Neural cell (in vitro differentiated cells): ENCODE results near the gene MAP3K20. TPM values are rescaled to one million over a fixed set of nuclear protein-coding genes. Genes with fewer than 3 reads are reported as not detected.

ENCODE experiments used
- H2AFZ ChIP-seq: fragments of 200-600, 300-800 bp; sonication (generic), shearing (Covaris generic); 2 replicates; pipeline ENCODE4 v1.6.0; 2014; ENCODE audit warnings: low read depth, mild to moderate bottlenecking, antibody characterized with exemption, low read length, moderate library complexity
- H3F3A ChIP-seq: fragments of 200-600 bp; shearing (Covaris generic); 2 replicates; pipeline ENCODE4 v1.6.1; 2016; ENCODE audit warnings: mild to moderate bottlenecking, moderate library complexity, mixed read lengths, antibody characterized with exemption, low read length; ENCODE audit not compliant: insufficient read depth, poor library complexity, severe bottlenecking
- H3K27ac ChIP-seq: fragments of 200-600, 300-800 bp; sonication (generic), shearing (Covaris generic); 2 replicates; pipeline ENCODE4 v1.5.1; 2014; ENCODE audit warnings: mild to moderate bottlenecking, low read length, moderate library complexity
- H3K27me3 ChIP-seq: fragments of 300-800, 200-600 bp; sonication (generic), shearing (Covaris generic); 2 replicates; pipeline ENCODE4 v1.6.0; 2014; ENCODE audit warnings: mild to moderate bottlenecking, low read depth, low read length, moderate library complexity; ENCODE audit not compliant: insufficient read depth
- H3K36me3 ChIP-seq: fragments of 300-800, 200-600 bp; sonication (generic), shearing (Covaris generic); 2 replicates; pipeline ENCODE4 v1.5.1; 2014; ENCODE audit warnings: mild to moderate bottlenecking, antibody characterized with exemption, low read length, moderate library complexity; ENCODE audit not compliant: insufficient read depth
- H3K4me2 ChIP-seq: fragments of 300-800, 200-600 bp; sonication (generic), shearing (Covaris generic); 2 replicates; pipeline ENCODE4 v1.6.0; 2014; ENCODE audit warnings: mild to moderate bottlenecking, low read length
- H3K4me3 ChIP-seq: fragments of 300-800, 200-600 bp; sonication (generic), shearing (Covaris generic); 2 replicates; pipeline ENCODE4 v1.5.1; 2014; ENCODE audit warnings: mild to moderate bottlenecking, low read length, moderate library complexity
- H3K79me2 ChIP-seq: fragments of 200-600 bp; shearing (Covaris generic); replicated peaks from 2 replicates; pipeline ENCODE4 v1.6.0; 2014; ENCODE audit warnings: mild to moderate bottlenecking, low read length, moderate library complexity; ENCODE audit not compliant: insufficient read depth
- H3K9ac ChIP-seq: fragments of 300-800, 200-600 bp; sonication (generic), shearing (Covaris generic); 2 replicates; pipeline ENCODE4 v1.6.1; 2016; ENCODE audit warnings: mild to moderate bottlenecking, low read length, mixed read lengths
- H3K9me2 ChIP-seq: fragments of 200-600 bp; shearing (Covaris generic); 2 replicates; pipeline ENCODE4 v1.6.1; 2016; ENCODE audit warnings: mild to moderate bottlenecking, low read length, mixed read lengths; ENCODE audit not compliant: insufficient read depth
- H3K9me3 ChIP-seq: fragments of 200-600, 300-800 bp; sonication (generic), shearing (Covaris generic); 2 replicates; pipeline ENCODE4 v1.6.1; 2016; ENCODE audit warnings: mild to moderate bottlenecking, mixed run types, low read length, moderate library complexity, mixed read lengths
- H4K20me1 ChIP-seq: fragments of 200-600 bp; shearing (Covaris generic); 2 replicates; pipeline ENCODE4 v1.6.1; 2016; ENCODE audit warnings: mild to moderate bottlenecking, mixed run types; ENCODE audit not compliant: insufficient read depth
- EP300 ChIP-seq: fragments of 450-650 bp; conservative IDR thresholded peaks from 2 replicates; pipeline ENCODE4 v1.6.1; 2014; ENCODE audit warnings: antibody characterized with exemption, mild to moderate bottlenecking, moderate library complexity; ENCODE audit not compliant: poor library complexity, severe bottlenecking
- EZH2 ChIP-seq: fragments of 200-600, 300-800 bp; shearing (Covaris generic), sonication (generic); IDR thresholded peaks from 2 replicates; pipeline ENCODE4 v1.6.1; 2014; ENCODE audit warnings: antibody characterized with exemption, low read length, borderline replicate concordance, mild to moderate bottlenecking; ENCODE audit not compliant: insufficient read depth, poor library complexity, severe bottlenecking
- MXI1 ChIP-seq: fragments of 450-650 bp; conservative IDR thresholded peaks from 2 replicates; pipeline ENCODE4 v1.6.1; 2014; ENCODE audit warnings: antibody characterized with exemption, mild to moderate bottlenecking; ENCODE audit not compliant: poor library complexity, severe bottlenecking
- POLR2AphosphoS5 ChIP-seq: IDR thresholded peaks from 2 replicates; pipeline ENCODE4 v1.6.1; 2012
- RAD21 ChIP-seq: fragments of 450-650 bp; conservative IDR thresholded peaks from 2 replicates; pipeline ENCODE4 v1.6.1; 2014; ENCODE audit warnings: antibody characterized with exemption, mild to moderate bottlenecking, moderate library complexity
- SMC3 ChIP-seq: fragments of 450-650 bp; conservative IDR thresholded peaks from 2 replicates; pipeline ENCODE4 v1.6.1; 2014; ENCODE audit warnings: antibody characterized with exemption, mild to moderate bottlenecking, moderate library complexity; ENCODE audit not compliant: poor library complexity
- TAF1 ChIP-seq: IDR thresholded peaks from 2 replicates; pipeline ENCODE4 v1.6.1; 2012; ENCODE audit warnings: low read depth
- polyA plus RNA-seq: library from polyadenylated mRNA; depleted of rRNA; stranded (reverse); fragments of >200 nt; gene quantifications from 2 replicates; pipeline ENCODE4 v1.2.3, GENCODE V29; 2014
- TF ChIP-seq, protein P1 (sequence below): IDR thresholded peaks from 2 replicates; pipeline ENCODE4 v1.6.1; 2012; ENCODE audit warnings: borderline replicate concordance
- TF ChIP-seq, protein P2 (sequence below): fragments of 450-650 bp; IDR thresholded peaks from 2 replicates; pipeline ENCODE4 v1.5.1; 2014; ENCODE audit warnings: antibody characterized with exemption, mild to moderate bottlenecking, moderate library complexity; ENCODE audit not compliant: poor library complexity, severe bottlenecking

The MAP3K20 gene
- polyA plus RNA-seq, 1 donor from 2014 or later = 0.48 TPM

DNA sequence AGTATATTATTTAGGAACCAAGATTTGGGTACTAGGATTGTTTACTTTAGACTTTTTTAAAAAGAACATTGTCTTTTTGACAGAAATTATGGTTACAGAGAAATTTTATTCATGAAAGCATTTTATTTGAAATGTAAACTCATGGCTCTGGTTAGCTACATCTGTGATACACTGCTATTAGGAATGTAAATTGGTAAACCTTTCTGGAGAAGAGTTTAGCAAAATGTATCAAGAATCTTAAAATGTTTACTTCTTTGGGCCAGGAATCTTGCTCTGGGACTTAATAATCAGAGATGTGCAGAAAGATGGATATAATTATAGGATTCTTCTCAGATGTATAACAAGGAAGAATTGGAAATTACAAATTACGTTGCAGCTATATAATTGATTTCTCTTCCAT, 19.7 kb downstream of the MAP3K20 start:
- H3K4me2 ChIP-seq = no peak overlapping the region
- H3K79me2 ChIP-seq = no peaks in the 10 kb centered on the region
- H3K9ac ChIP-seq = no peak overlapping the region
- no peak overlapping the region for H3K27ac ChIP-seq
- TF ChIP-seq MXI1 (no peak), EZH2 (no peak), RAD21 (no peak), TAF1 (no peak), SMC3 (no peak), EP300 (no peak), POLR2AphosphoS5 (no peak)
- TF ChIP-seq, protein P1, sequence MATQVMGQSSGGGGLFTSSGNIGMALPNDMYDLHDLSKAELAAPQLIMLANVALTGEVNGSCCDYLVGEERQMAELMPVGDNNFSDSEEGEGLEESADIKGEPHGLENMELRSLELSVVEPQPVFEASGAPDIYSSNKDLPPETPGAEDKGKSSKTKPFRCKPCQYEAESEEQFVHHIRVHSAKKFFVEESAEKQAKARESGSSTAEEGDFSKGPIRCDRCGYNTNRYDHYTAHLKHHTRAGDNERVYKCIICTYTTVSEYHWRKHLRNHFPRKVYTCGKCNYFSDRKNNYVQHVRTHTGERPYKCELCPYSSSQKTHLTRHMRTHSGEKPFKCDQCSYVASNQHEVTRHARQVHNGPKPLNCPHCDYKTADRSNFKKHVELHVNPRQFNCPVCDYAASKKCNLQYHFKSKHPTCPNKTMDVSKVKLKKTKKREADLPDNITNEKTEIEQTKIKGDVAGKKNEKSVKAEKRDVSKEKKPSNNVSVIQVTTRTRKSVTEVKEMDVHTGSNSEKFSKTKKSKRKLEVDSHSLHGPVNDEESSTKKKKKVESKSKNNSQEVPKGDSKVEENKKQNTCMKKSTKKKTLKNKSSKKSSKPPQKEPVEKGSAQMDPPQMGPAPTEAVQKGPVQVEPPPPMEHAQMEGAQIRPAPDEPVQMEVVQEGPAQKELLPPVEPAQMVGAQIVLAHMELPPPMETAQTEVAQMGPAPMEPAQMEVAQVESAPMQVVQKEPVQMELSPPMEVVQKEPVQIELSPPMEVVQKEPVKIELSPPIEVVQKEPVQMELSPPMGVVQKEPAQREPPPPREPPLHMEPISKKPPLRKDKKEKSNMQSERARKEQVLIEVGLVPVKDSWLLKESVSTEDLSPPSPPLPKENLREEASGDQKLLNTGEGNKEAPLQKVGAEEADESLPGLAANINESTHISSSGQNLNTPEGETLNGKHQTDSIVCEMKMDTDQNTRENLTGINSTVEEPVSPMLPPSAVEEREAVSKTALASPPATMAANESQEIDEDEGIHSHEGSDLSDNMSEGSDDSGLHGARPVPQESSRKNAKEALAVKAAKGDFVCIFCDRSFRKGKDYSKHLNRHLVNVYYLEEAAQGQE = no peak
- TF ChIP-seq, protein P2, sequence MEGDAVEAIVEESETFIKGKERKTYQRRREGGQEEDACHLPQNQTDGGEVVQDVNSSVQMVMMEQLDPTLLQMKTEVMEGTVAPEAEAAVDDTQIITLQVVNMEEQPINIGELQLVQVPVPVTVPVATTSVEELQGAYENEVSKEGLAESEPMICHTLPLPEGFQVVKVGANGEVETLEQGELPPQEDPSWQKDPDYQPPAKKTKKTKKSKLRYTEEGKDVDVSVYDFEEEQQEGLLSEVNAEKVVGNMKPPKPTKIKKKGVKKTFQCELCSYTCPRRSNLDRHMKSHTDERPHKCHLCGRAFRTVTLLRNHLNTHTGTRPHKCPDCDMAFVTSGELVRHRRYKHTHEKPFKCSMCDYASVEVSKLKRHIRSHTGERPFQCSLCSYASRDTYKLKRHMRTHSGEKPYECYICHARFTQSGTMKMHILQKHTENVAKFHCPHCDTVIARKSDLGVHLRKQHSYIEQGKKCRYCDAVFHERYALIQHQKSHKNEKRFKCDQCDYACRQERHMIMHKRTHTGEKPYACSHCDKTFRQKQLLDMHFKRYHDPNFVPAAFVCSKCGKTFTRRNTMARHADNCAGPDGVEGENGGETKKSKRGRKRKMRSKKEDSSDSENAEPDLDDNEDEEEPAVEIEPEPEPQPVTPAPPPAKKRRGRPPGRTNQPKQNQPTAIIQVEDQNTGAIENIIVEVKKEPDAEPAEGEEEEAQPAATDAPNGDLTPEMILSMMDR = no peak
- no peaks in the 10 kb centered on the region for H3K9me2 ChIP-seq
- no peaks in the 10 kb centered on the region for H4K20me1 ChIP-seq
- no peak overlapping the region for H3K4me3 ChIP-seq
- H3K36me3 ChIP-seq = no peaks in the 10 kb centered on the region
- H3K9me3 ChIP-seq = no peaks in the 10 kb centered on the region
- H3F3A ChIP-seq = no peaks in the 10 kb centered on the region
- H2AFZ ChIP-seq = no peak overlapping the region
- no peaks in the 10 kb centered on the region for H3K27me3 ChIP-seq

GRCh38 chr2:173099271-173099670, 23.6 kb downstream of the MAP3K20 start:
- no peaks in the 10 kb centered on the region for H3K9me2 ChIP-seq
- no peaks in the 10 kb centered on the region for H3F3A ChIP-seq
- H4K20me1 ChIP-seq = no peaks in the 10 kb centered on the region
- H3K36me3 ChIP-seq = no peaks in the 10 kb centered on the region
- H2AFZ ChIP-seq = no peak overlapping the region
- TF ChIP-seq, protein P2 = no peak
- TF ChIP-seq TAF1 (no peak), POLR2AphosphoS5 (no peak), EP300 (no peak), SMC3 (no peak), EZH2 (no peak), RAD21 (no peak), MXI1 (no peak)
- TF ChIP-seq, protein P1 = no peak
- no peaks in the 10 kb centered on the region for H3K27me3 ChIP-seq
- H3K9me3 ChIP-seq = no peaks in the 10 kb centered on the region
- H3K27ac ChIP-seq = no peak overlapping the region
- H3K79me2 ChIP-seq = no peaks in the 10 kb centered on the region
- H3K4me3 ChIP-seq = no peak overlapping the region
- no peak overlapping the region for H3K9ac ChIP-seq
- H3K4me2 ChIP-seq = no peak overlapping the region
